Measurements from ENCODE around the gene TTC23L. TPM values are rescaled to one million over a fixed set of nuclear protein-coding genes. Genes with fewer than 3 reads are reported as not detected.
"Not testable (repeated sequence)": the region's sequence is repeated elsewhere in the genome, so short reads cannot be mapped to it uniquely, and the experiment has no call there.

The TTC23L gene
- total RNA-seq, 1 donor from 2014 or later = under 0.01 TPM

DNA sequence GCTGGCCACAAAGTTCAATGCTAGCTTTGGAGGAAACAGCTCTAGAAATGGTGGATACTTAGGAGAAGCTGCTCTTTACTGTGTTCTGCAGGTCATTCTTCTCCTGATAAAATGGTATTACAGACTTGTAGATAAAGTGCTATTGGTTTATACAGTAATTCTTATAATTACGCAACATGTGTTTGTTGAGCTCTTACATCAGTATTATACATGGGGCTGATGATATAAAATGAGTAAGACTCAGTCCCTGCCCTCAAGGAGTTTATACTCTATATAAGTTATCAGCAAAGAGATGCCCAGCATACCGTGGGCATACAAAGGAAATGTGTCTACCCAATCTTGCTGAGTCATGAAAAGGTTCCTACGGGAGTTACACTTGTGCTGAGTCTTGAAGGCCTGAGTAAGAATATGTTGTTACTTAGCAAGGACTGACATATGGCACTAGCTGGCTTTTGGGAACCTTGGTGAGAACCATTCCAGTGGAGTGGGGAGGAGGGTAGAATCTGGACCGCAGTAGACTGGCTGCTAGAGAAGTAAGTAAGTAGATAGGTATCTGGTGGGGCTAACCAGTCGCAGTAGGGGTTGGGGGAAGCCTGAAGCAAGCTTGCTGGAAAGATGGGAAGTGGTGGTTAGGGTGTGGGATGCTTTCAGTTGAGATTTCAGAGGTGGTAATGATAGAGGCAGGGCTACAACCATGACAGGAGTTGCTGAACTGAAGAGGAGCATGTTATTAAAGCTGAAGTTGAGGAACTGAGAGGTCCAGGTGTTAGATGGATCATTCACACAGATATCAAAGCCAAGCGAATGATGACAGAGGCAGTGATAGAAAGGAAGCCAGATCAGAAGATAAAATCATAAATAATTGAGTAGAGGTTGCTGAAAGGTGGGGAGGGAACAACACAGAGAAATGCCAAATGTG lies 11.1 kb upstream of the TTC23L start:
- H3K27me3 ChIP-seq (ENCODE audit: control insufficient read depth, insufficient read depth, low read length) = no peaks in the 10 kb centered on the region
- DNase-seq (ENCODE audit: low read depth) = no peak
- FAIRE-seq = no peak
- TF ChIP-seq CTCF (IDR thresholded peaks at IDR 0.05; ENCODE audit: insufficient read depth, low read length, severe bottlenecking) = no peak
- H3K4me3 ChIP-seq (ENCODE audit: low read depth, low read length) = no peak overlapping the region
- peaks cover 17% of the 10 kb centered on the region for H3K36me3 ChIP-seq (ENCODE audit: control insufficient read depth, insufficient read depth, low read length)

DNA sequence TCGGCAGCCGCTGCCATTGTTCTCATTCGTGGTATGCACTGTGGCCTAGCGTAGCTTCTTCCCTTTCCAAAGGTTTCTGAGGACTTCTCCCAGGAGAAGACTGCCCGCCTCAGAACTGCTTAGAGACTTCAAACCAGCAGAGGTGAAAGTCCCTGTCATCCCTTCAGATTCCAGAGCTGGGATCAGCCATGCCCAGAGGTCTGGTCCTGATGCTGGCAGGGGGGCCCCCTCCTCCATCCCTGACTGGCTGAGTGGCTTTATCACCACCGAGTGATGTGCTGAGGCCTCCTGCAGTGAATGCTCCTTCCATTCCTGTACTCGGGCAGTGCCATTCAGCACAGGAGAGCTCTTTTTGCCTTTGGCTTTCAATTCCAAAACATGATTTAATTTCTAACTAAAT lies 8.1 kb upstream of the TTC23L start:
- FAIRE-seq; DNase-seq (ENCODE audit: low read depth); H3K4me3 ChIP-seq (ENCODE audit: low read depth, low read length); H3K27me3 ChIP-seq (ENCODE audit: control insufficient read depth, insufficient read depth, low read length): not testable (repeated sequence)
- H3K36me3 ChIP-seq (ENCODE audit: control insufficient read depth, insufficient read depth, low read length) = peaks cover 12% of the 10 kb centered on the region

DNA sequence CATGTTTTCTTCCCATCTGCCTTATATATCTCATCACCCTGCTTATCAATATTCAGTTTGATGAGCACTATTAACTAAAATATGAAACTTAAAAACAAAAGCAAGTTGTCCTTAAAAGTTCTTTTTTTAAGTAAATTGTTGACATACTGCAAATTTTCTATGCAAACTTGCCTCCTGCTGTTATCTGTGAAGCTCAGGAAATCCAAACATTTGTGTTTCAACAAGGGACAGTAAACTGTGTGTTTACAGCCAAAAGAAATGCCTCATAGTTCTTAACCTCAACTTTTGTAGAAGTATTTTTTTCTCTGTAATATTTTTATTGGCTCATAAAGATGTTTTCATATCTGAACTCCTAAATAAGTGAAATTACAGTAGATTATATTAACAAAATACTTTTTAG lies 7.7 kb upstream of the TTC23L start:
- no peak for FAIRE-seq
- H3K27me3 ChIP-seq (ENCODE audit: control insufficient read depth, insufficient read depth, low read length) = no peaks in the 10 kb centered on the region
- H3K4me3 ChIP-seq (ENCODE audit: low read depth, low read length) = no peak overlapping the region
- no peak for TF ChIP-seq CTCF (IDR thresholded peaks at IDR 0.05; ENCODE audit: insufficient read depth, low read length, severe bottlenecking)
- DNase-seq (ENCODE audit: low read depth) = no peak
- peaks cover 11% of the 10 kb centered on the region for H3K36me3 ChIP-seq (ENCODE audit: control insufficient read depth, insufficient read depth, low read length)

- Histone ChIP-seq H3K36me3 (ENCODE audit: control insufficient read depth, insufficient read depth, low read length) (peaks cover 5% of the 10 kb centered on the region), H3K27me3 (ENCODE audit: control insufficient read depth, insufficient read depth, low read length) (no peaks in the 10 kb centered on the region), H3K4me3 (ENCODE audit: low read depth, low read length) (no peak overlapping the region)
- TF ChIP-seq CTCF (IDR thresholded peaks at IDR 0.05; ENCODE audit: insufficient read depth, low read length, severe bottlenecking) = no peak
- DNase-seq (ENCODE audit: low read depth) = no peak
- no peak for FAIRE-seq
These were observed 6.4 kb upstream of the TTC23L start for GRCh38 chr5:34832568-34832967.

GRCh38 chr5:34833090-34833489 lies 5.9 kb upstream of the TTC23L start:
- H3K36me3 ChIP-seq (ENCODE audit: control insufficient read depth, insufficient read depth, low read length) = peaks cover 5% of the 10 kb centered on the region
- H3K27me3 ChIP-seq (ENCODE audit: control insufficient read depth, insufficient read depth, low read length) = no peaks in the 10 kb centered on the region
- no peak for TF ChIP-seq CTCF (IDR thresholded peaks at IDR 0.05; ENCODE audit: insufficient read depth, low read length, severe bottlenecking)
- H3K4me3 ChIP-seq (ENCODE audit: low read depth, low read length) = no peak overlapping the region
- FAIRE-seq = no peak
- DNase-seq (ENCODE audit: low read depth) = no peak

DNA sequence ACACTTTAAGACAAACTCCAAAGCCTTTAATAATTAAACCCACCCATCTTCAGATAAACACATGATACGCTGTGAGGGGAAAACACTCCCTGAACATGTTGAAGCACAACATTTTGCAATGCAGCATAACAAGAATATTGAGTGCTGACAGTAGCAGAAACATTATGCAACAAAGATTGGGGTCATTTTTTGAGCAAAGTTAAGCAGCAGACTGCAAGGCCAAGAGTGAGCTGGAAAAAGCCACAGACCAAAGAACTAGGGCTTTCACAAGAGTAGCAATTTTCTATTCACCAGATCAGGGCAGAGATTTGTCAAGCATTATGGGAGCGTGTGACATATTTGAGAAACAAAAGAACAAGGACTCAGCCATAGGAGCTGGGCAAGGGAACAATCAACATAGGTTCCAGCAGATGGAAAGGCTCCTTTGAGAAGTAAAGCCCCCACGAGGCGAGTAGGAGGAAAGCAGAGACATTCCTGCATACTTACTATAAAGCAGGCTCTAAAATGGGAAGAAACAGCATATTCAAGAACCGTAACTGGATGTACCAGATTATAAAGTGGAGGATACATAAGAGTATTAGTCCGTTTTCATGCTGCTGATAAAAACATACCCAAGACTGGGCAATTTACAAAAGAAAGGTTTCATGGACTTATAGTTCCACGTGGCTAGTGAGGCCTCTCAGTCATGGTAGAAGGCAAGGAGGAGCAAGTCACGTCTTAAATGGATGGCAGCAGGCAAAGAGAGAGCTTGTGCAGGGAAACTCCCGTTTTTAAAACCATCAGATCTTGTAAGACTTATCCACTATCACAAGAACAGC lies 4.8 kb upstream of the TTC23L start:
- DNase-seq (ENCODE audit: low read depth) = peak; percentile 35

More for the DNA sequence above, 4.8 kb upstream of the TTC23L start:
- TF ChIP-seq CTCF (IDR thresholded peaks at IDR 0.05; ENCODE audit: insufficient read depth, low read length, severe bottlenecking) = no peak
- Histone ChIP-seq H3K36me3 (ENCODE audit: control insufficient read depth, insufficient read depth, low read length) (peaks cover 5% of the 10 kb centered on the region), H3K27me3 (ENCODE audit: control insufficient read depth, insufficient read depth, low read length) (no peaks in the 10 kb centered on the region), H3K4me3 (ENCODE audit: low read depth, low read length) (no peak overlapping the region)
- no peak for FAIRE-seq

Measured in bronchial epithelial cell (primary cell).